Measurements from ENCODE around the gene EYS.

The EYS gene

GRCh38 chr6:65182681-65183080 is 524.3 kb downstream of the EYS start:
- TF ChIP-seq POLR2AphosphoS5 (IDR thresholded peaks at IDR 0.05; ENCODE audit: low read depth, low read length): no peak
- no peak for TF ChIP-seq SIN3A (IDR thresholded peaks at IDR 0.05; ENCODE audit: borderline replicate concordance, insufficient read depth, low read length)
- TF ChIP-seq TAF1 (IDR thresholded peaks at IDR 0.05; ENCODE audit: borderline replicate concordance, insufficient read depth, low read length): no peak
- TF ChIP-seq, protein P1, sequence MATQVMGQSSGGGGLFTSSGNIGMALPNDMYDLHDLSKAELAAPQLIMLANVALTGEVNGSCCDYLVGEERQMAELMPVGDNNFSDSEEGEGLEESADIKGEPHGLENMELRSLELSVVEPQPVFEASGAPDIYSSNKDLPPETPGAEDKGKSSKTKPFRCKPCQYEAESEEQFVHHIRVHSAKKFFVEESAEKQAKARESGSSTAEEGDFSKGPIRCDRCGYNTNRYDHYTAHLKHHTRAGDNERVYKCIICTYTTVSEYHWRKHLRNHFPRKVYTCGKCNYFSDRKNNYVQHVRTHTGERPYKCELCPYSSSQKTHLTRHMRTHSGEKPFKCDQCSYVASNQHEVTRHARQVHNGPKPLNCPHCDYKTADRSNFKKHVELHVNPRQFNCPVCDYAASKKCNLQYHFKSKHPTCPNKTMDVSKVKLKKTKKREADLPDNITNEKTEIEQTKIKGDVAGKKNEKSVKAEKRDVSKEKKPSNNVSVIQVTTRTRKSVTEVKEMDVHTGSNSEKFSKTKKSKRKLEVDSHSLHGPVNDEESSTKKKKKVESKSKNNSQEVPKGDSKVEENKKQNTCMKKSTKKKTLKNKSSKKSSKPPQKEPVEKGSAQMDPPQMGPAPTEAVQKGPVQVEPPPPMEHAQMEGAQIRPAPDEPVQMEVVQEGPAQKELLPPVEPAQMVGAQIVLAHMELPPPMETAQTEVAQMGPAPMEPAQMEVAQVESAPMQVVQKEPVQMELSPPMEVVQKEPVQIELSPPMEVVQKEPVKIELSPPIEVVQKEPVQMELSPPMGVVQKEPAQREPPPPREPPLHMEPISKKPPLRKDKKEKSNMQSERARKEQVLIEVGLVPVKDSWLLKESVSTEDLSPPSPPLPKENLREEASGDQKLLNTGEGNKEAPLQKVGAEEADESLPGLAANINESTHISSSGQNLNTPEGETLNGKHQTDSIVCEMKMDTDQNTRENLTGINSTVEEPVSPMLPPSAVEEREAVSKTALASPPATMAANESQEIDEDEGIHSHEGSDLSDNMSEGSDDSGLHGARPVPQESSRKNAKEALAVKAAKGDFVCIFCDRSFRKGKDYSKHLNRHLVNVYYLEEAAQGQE (IDR thresholded peaks at IDR 0.05; ENCODE audit: insufficient read depth in 1 of 2, low read depth in 2 of 2, low read length in 2 of 2): no peak
- no peak for TF ChIP-seq FOXP2 (optimal IDR thresholded peaks at IDR 0.05; ENCODE audit: borderline replicate concordance, extremely low read depth, extremely low read length, insufficient read depth)

GRCh38 chr6:65170273-65170672 is 536.8 kb downstream of the EYS start:
- TF ChIP-seq POLR2AphosphoS5 (IDR thresholded peaks at IDR 0.05; ENCODE audit: low read depth, low read length) (no peak), SIN3A (IDR thresholded peaks at IDR 0.05; ENCODE audit: borderline replicate concordance, insufficient read depth, low read length) (no peak), TAF1 (IDR thresholded peaks at IDR 0.05; ENCODE audit: borderline replicate concordance, insufficient read depth, low read length) (no peak), FOXP2 (optimal IDR thresholded peaks at IDR 0.05; ENCODE audit: borderline replicate concordance, extremely low read depth, extremely low read length, insufficient read depth) (no peak)
- TF ChIP-seq, protein P1 (IDR thresholded peaks at IDR 0.05; ENCODE audit: insufficient read depth in 1 of 2, low read depth in 2 of 2, low read length in 2 of 2): no peak

GRCh38 chr6:65161661-65162060 is 545.4 kb downstream of the EYS start:
- TF ChIP-seq SIN3A (IDR thresholded peaks at IDR 0.05; ENCODE audit: borderline replicate concordance, insufficient read depth, low read length): no peak
- no peak for TF ChIP-seq FOXP2 (optimal IDR thresholded peaks at IDR 0.05; ENCODE audit: borderline replicate concordance, extremely low read depth, extremely low read length, insufficient read depth)
- TF ChIP-seq, protein P1 (IDR thresholded peaks at IDR 0.05; ENCODE audit: insufficient read depth in 1 of 2, low read depth in 2 of 2, low read length in 2 of 2): no peak
- TF ChIP-seq POLR2AphosphoS5 (IDR thresholded peaks at IDR 0.05; ENCODE audit: low read depth, low read length): no peak
- no peak for TF ChIP-seq TAF1 (IDR thresholded peaks at IDR 0.05; ENCODE audit: borderline replicate concordance, insufficient read depth, low read length)

GRCh38 chr6:65157025-65157424 is 550.0 kb downstream of the EYS start:
- TF ChIP-seq POLR2AphosphoS5 (IDR thresholded peaks at IDR 0.05; ENCODE audit: low read depth, low read length) (no peak), SIN3A (IDR thresholded peaks at IDR 0.05; ENCODE audit: borderline replicate concordance, insufficient read depth, low read length) (no peak), FOXP2 (optimal IDR thresholded peaks at IDR 0.05; ENCODE audit: borderline replicate concordance, extremely low read depth, extremely low read length, insufficient read depth) (no peak), TAF1 (IDR thresholded peaks at IDR 0.05; ENCODE audit: borderline replicate concordance, insufficient read depth, low read length) (no peak)
- TF ChIP-seq, protein P1 (IDR thresholded peaks at IDR 0.05; ENCODE audit: insufficient read depth in 1 of 2, low read depth in 2 of 2, low read length in 2 of 2): no peak

- TF ChIP-seq TAF1 (IDR thresholded peaks at IDR 0.05; ENCODE audit: borderline replicate concordance, insufficient read depth, low read length) (no peak), FOXP2 (optimal IDR thresholded peaks at IDR 0.05; ENCODE audit: borderline replicate concordance, extremely low read depth, extremely low read length, insufficient read depth) (no peak), SIN3A (IDR thresholded peaks at IDR 0.05; ENCODE audit: borderline replicate concordance, insufficient read depth, low read length) (no peak), POLR2AphosphoS5 (IDR thresholded peaks at IDR 0.05; ENCODE audit: low read depth, low read length) (no peak)
- TF ChIP-seq, protein P1 (IDR thresholded peaks at IDR 0.05; ENCODE audit: insufficient read depth in 1 of 2, low read depth in 2 of 2, low read length in 2 of 2): no peak
Observed at GRCh38 chr6:65155083-65155482, 551.9 kb downstream of the EYS start.
